Adrenal gland (tissue), 12 donors: ENCODE measurements around the gene TLCD2. TPM values are rescaled to one million over a fixed set of nuclear protein-coding genes. Genes with fewer than 3 reads are reported as not detected.

Source experiments
- DNase-seq, 7 donors: peaks; one replicate each; pipeline ENCODE4 v3.0.0-alpha.2; 2019 to 2020
- H3K27ac ChIP-seq, 5 donors: fragments of 200-600 bp; sonication (generic) in 4 of 5; 1 replicate in 3 of 5; 2 replicates in 2 of 5; pipeline versions ENCODE4 v1.5.1 to v1.8.0; 2016 to 2020; ENCODE audit warnings: mild to moderate bottlenecking in 1 of 5
- H3K27me3 ChIP-seq: fragments of 200-600 bp; 2 replicates; pipeline ENCODE4 v1.8.0; 2021
- H3K36me3 ChIP-seq, 2 donors: fragments of 200-600 bp; replicated peaks in 1 of 2; 1 replicate in 1 of 2; 2 replicates in 1 of 2; pipeline versions ENCODE4 v1.5.1 to v1.8.0; 2018 to 2022
- H3K4me1 ChIP-seq, 2 donors: fragments of 200-600 bp; replicated peaks in 1 of 2; 1 replicate in 1 of 2; 2 replicates in 1 of 2; pipeline versions ENCODE4 v1.5.1 to v1.8.0; 2018 to 2021
- H3K4me3 ChIP-seq, 4 donors: fragments of 200-600 bp; sonication (generic) in 3 of 4; one replicate each; pipeline ENCODE4 v1.5.1; 2016 to 2018
- H3K9me3 ChIP-seq, 3 donors: fragments of 200-600 bp; sonication (generic) in 1 of 3; replicated peaks in 1 of 3; 1 replicate in 2 of 3; 2 replicates in 1 of 3; pipeline versions ENCODE4 v1.5.1 to v1.8.0; 2016 to 2021
- POLR2A ChIP-seq, 2 donors: fragments of 450-650 bp; IDR thresholded peaks; one replicate each; pipeline ENCODE4 v1.6.1; 2017; ENCODE audit warnings: antibody characterized with exemption in 2 of 2, mild to moderate bottlenecking in 2 of 2, moderate library complexity in 1 of 2
- WGBS, 4 donors: extraction: QIAGEN DNeasy Blood & Tissue Kit in 2 of 4; methylation state at CpG; one replicate each; pipeline versions ENCODE4 v1.1.5 to v1.1.7; 2013 to 2017; 5-methylcytosine and 5-hydroxymethylcytosine counted together
- intact Hi-C, 2 donors: fragments of 100-400 bp; cut with DNase I; formaldehyde crosslinking; loops; one replicate each; pipeline versions ENCODE4 v1.14.1 to v1.15.0; 2022 to 2023
- polyA plus RNA-seq, 3 donors: library from polyadenylated mRNA; stranded (reverse); fragments of 200-250 nt in 2 of 3; fragments of 350-450 nt in 1 of 3; fragmentation: Illumina TruSeq in 1 of 3; extraction: RNeasy Lipid Tissue Mini Kit (QIAGEN cat#74804) in 1 of 3; gene quantifications; one replicate each; pipeline ENCODE4 v1.2.3, GENCODE V29; 2013 to 2014
- total RNA-seq, 9 donors: library from RNA; depleted of rRNA in 4 of 9; stranded (reverse); fragments of >200 nt in 4 of 9; fragments of 120-200 nt in 1 of 9; fragmentation: NEBNext Ultra II Directional in 1 of 9; extraction: Animal tissue kit (Norgen Biotek cat#: 25700) in 1 of 9; gene quantifications; one replicate each; pipeline versions ENCODE4 v1.1.0 to v1.2.4, GENCODE V29; 2013 to 2023
- TF ChIP-seq, protein P1 (sequence below), 6 experiments: fragments of 450-650 bp in 4 of 6; fragments of 200-600 bp in 2 of 6; sonication (generic) in 1 of 6; IDR thresholded peaks; 1 replicate in 5 of 6; 2 replicates in 1 of 6; pipeline versions ENCODE4 v1.5.1 to v1.8.0; 2016 to 2021; ENCODE audit warnings: antibody characterized with exemption in 6 of 6, mild to moderate bottlenecking in 2 of 6, moderate library complexity in 1 of 6
- donor health status: healthy with polysubstance abuse.
- donor health status: Bipolar disorder and iron deficiency.
- donor health status: DM: yes; HTN: yes; CAD: no.
- donor health status: DM: no; HTN: no; CAD: no.
- donor health status: DM: no; HTN: no; CAD: no.
- donor health status: DM: yes; HTN: yes; CAD: no.

TLCD2 gene
- total and polyA plus RNA-seq, 12 donors: 4.3 to 58.8 (median 10.6) TPM

DNA sequence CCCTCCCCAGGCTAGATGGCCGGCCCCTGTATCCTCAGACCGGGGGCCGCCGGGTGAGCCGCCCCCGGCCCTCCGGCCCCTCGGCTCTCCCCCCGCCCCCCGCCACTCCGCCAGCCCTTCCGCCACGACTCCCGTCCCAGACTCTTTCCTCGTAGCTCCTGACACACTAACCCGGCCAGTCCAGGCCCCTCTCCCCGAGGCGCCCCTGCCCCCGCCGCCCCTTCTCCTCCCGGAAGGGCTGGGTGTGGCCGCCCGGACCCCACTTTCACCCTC lies 5.6 kb upstream of the TLCD2 start:
- no peaks in the 10 kb centered on the region for H3K9me3 ChIP-seq
- peak overlapping the region; percentile 86 to 100 (median 95) for H3K4me3 ChIP-seq
- H3K36me3 ChIP-seq: peaks cover 0 to 27% of the 10 kb centered on the region in 2 donors
- H3K4me1 ChIP-seq: peaks cover 23 to 48% of the 10 kb centered on the region in 2 donors
- peak overlapping the region; percentile 94 to 100 (median 100) for H3K27ac ChIP-seq
- TF ChIP-seq, protein P1, sequence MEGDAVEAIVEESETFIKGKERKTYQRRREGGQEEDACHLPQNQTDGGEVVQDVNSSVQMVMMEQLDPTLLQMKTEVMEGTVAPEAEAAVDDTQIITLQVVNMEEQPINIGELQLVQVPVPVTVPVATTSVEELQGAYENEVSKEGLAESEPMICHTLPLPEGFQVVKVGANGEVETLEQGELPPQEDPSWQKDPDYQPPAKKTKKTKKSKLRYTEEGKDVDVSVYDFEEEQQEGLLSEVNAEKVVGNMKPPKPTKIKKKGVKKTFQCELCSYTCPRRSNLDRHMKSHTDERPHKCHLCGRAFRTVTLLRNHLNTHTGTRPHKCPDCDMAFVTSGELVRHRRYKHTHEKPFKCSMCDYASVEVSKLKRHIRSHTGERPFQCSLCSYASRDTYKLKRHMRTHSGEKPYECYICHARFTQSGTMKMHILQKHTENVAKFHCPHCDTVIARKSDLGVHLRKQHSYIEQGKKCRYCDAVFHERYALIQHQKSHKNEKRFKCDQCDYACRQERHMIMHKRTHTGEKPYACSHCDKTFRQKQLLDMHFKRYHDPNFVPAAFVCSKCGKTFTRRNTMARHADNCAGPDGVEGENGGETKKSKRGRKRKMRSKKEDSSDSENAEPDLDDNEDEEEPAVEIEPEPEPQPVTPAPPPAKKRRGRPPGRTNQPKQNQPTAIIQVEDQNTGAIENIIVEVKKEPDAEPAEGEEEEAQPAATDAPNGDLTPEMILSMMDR (IDR thresholded peaks at IDR 0.05): no peak
- TF ChIP-seq POLR2A (IDR thresholded peaks at IDR 0.05): no peak
- H3K27me3 ChIP-seq: no peaks in the 10 kb centered on the region
- 0 to 1% methylated on average over 22 to 23 of the region's 23 CpGs; no CpG with 5 or more reads in 2 of the 4 donors for WGBS, 4 donors
- intact Hi-C loops: no loop called here
- DNase-seq: no peak

DNA sequence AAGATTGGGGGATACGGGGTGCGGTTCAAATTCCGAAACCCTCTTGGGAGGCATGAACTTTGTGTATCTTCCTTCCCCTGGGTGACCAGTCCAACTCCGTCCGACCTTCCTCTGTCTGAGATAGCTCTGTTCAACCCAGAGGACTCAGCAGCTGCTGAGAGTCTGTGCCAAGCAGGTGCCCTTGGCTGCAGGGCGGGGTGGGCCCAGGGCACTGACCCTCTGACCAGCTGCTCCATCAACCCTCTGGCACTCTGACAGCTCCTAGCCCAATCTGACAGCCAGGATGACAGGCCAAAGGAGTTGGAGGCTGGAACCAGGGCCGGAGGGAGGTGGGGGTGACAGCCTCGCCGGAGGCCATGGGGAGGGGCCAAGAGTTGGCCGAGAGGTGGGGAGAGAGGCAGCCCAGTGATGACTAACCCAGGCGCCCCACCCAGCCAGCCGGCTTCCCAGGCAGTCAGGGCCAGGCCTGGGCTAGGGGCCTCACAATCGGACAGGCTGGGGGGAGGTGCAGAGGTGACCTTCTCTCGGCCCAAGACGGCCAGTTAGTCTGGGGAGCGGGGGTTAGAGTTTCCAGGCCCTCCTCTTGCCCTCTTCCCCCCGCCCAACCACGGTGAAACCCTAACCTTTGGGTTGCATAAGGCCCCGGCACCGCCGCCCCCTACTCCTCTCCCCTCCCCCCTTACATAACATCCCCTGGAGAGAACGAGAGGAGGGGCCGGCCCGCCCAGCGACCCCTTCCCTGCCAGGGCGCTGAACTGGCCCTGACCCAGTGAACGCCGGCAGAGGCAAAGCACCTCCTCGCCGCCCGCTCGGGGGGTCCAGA lies 5.0 kb upstream of the TLCD2 start:
- H3K27ac ChIP-seq: peak overlapping the region; percentile 94 to 100 (median 100)
- no peaks in the 10 kb centered on the region for H3K9me3 ChIP-seq
- DNase-seq: peak; percentile 94 to 98 (median 97)
- peak; percentile 84 to 90 for TF ChIP-seq POLR2A (IDR thresholded peaks at IDR 0.05)
- TF ChIP-seq, protein P1 (IDR thresholded peaks at IDR 0.05): no peak
- peaks cover 23 to 47% of the 10 kb centered on the region in 2 donors for H3K4me1 ChIP-seq
- 0 to 1% (median 0%) methylated on average over 12 to 30 of the region's 32 CpGs for WGBS, 4 donors
- no peaks in the 10 kb centered on the region for H3K27me3 ChIP-seq
- peaks cover 0 to 27% of the 10 kb centered on the region in 2 donors for H3K36me3 ChIP-seq
- peak overlapping the region; percentile 86 to 100 (median 95) for H3K4me3 ChIP-seq
- intact Hi-C loops: loop anchor here in 1 of 2 donors (5.0 kb wide), 1 partner anchor 38 kb away; no protein-coding TSS in a partner anchor

DNA sequence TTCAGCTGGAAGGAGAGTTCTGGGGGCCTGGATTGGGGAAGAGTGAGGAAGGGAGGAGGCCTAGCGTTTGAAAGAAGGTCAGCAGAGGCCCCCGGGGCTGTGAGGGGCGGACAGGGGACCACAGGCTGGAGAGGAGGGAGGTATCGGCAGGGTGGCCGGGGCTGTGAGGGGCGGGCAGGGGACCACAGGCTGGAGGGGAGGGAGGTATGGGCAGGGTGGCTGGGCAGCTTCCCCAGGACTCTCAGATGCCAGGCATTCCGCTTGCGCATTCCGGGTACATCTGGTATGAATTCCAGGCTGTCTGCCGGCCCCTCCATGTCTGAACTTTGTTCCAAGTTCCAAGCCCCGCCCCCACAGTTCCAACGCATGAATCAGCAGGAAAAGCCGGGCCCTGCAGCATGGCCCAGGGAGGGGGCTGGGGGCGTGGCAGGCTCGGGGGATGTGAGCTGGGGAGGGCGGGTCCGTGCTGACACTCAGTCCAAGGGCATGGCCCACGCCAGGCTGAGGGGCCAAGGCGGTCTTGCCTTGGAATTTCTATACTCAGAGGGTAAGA lies 4.3 kb upstream of the TLCD2 start:
- Histone ChIP-seq H3K9me3 (no peaks in the 10 kb centered on the region), H3K27ac (peak overlapping the region; percentile 95 to 100 (median 100)), H3K4me3 (peak overlapping the region in 3 of 4 donors; percentile 5 to 100 (median 100)), H3K4me1 (peaks cover 26 to 47% of the 10 kb centered on the region in 2 donors), H3K36me3 (peaks cover 0 to 27% of the 10 kb centered on the region in 2 donors), H3K27me3 (no peaks in the 10 kb centered on the region)
- WGBS, 4 donors: 0 to 5% (median 2%) methylated on average over 3 to 19 of the region's 19 CpGs
- peak; percentile 97 to 99 (median 99) for DNase-seq
- intact Hi-C loops: loop anchor here in 1 of 2 donors (5.0 kb wide), 1 partner anchor 37 kb away; no protein-coding TSS in a partner anchor
- TF ChIP-seq, protein P1 (IDR thresholded peaks at IDR 0.05): no peak
- TF ChIP-seq POLR2A (IDR thresholded peaks at IDR 0.05): peak; percentile 28 to 64

DNA sequence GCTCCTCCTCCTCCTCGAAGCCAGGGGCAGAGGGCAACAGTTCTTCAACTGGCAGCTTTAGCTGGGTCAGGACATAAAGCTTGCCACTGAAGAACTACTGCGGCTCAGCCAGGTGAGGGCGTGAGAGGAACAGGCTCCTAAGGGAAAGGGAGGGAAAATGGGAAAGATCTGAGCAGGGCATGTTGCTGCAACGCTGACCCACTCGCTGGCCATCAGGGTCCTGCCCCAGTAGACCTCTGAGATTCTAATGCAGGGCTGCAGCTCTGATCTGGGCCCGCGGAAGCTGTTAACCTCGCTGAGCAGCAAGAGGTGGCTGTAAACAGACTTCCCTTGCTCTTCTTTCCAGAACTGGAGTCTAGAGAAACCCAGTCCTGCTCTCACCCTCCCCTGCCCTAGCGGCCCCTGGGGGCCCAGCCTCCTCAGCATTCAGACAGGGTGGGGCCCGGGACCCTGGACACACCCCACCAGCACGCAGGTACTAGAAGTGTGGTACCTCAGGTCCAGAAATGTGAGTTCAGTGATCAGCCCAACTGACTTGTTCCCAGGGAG lies 3.8 kb upstream of the TLCD2 start:
- TF ChIP-seq POLR2A (IDR thresholded peaks at IDR 0.05): no peak
- TF ChIP-seq, protein P1 (IDR thresholded peaks at IDR 0.05): peak in 5 of 6 experiments; percentile 33 to 53 (median 41)
- Histone ChIP-seq H3K4me1 (peaks cover 28 to 51% of the 10 kb centered on the region in 2 donors), H3K27ac (peak overlapping the region; percentile 95 to 100 (median 100)), H3K36me3 (peaks cover 0 to 27% of the 10 kb centered on the region in 2 donors), H3K9me3 (no peaks in the 10 kb centered on the region), H3K27me3 (no peaks in the 10 kb centered on the region), H3K4me3 (peak overlapping the region in 3 of 4 donors; percentile 5 to 100 (median 100))
- peak in 5 of 7 donors; percentile 46 to 81 (median 66) for DNase-seq
- intact Hi-C loops: loop anchor here in 1 of 2 donors (5.0 kb wide), 1 partner anchor 37 kb away; no protein-coding TSS in a partner anchor
- WGBS, 4 donors: 4 to 12% (median 6%) methylated on average over 9 to 11 of the region's 11 CpGs
